Liver (tissue), 3 donors: ENCODE data around the gene KLF13.

Source experiments
- EGR1 ChIP-seq, 2 donors: IDR thresholded peaks; 2 replicates each; pipeline ENCODE4 v1.6.1; 2016 to 2018; ENCODE audit warnings: antibody characterized with exemption in 2 of 2, low read depth in 2 of 2
- GABPA ChIP-seq, 2 donors: IDR thresholded peaks in 1 of 2; conservative IDR thresholded peaks in 1 of 2; 2 replicates each; pipeline ENCODE4 v1.6.1; 2016; ENCODE audit warnings: antibody characterized with exemption in 2 of 2, mild to moderate bottlenecking in 1 of 2, moderate library complexity in 1 of 2
- NR2F2 ChIP-seq: IDR thresholded peaks from 2 replicates; pipeline ENCODE4 v1.6.1; 2016; ENCODE audit warnings: antibody characterized with exemption
- RAD21 ChIP-seq, 2 donors: IDR thresholded peaks; 2 replicates each; pipeline ENCODE4 v1.6.1; 2016; ENCODE audit warnings: antibody characterized with exemption in 2 of 2, mild to moderate bottlenecking in 2 of 2
- SP1 ChIP-seq: IDR thresholded peaks from 2 replicates; pipeline ENCODE4 v1.6.1; 2018; ENCODE audit warnings: antibody characterized with exemption, mild to moderate bottlenecking
- TF ChIP-seq, protein P1 (sequence below): fragments of 150-350 bp; IDR thresholded peaks from 2 replicates; pipeline ENCODE4 v1.5.1; 2017; ENCODE audit warnings: improper control_type of control experiment, low read depth, low read length; ENCODE audit not compliant: missing input control
- donor health status: healthy.
- donor health status: healthy.

- TF ChIP-seq, protein P1, sequence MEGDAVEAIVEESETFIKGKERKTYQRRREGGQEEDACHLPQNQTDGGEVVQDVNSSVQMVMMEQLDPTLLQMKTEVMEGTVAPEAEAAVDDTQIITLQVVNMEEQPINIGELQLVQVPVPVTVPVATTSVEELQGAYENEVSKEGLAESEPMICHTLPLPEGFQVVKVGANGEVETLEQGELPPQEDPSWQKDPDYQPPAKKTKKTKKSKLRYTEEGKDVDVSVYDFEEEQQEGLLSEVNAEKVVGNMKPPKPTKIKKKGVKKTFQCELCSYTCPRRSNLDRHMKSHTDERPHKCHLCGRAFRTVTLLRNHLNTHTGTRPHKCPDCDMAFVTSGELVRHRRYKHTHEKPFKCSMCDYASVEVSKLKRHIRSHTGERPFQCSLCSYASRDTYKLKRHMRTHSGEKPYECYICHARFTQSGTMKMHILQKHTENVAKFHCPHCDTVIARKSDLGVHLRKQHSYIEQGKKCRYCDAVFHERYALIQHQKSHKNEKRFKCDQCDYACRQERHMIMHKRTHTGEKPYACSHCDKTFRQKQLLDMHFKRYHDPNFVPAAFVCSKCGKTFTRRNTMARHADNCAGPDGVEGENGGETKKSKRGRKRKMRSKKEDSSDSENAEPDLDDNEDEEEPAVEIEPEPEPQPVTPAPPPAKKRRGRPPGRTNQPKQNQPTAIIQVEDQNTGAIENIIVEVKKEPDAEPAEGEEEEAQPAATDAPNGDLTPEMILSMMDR, result no peak
- no peak for TF ChIP-seq EGR1 (IDR thresholded peaks at IDR 0.05; ENCODE audit: low read depth in 2 of 2)
- TF ChIP-seq NR2F2, result no peak
- no peak for TF ChIP-seq RAD21 (IDR thresholded peaks at IDR 0.05)
- no peak for TF ChIP-seq SP1
- no peak for TF ChIP-seq GABPA (IDR thresholded peaks at IDR 0.05 in 1 of 2, conservative IDR thresholded peaks at IDR 0.05 in 1 of 2)
Measured at GRCh38 chr15:31278544-31279220, 48.0 kb upstream of the KLF13 start.
